WTC11 (cell line): ENCODE measurements around the gene EPHB6.

Source experiments
- ATF2 ChIP-seq: sonication (generic); formaldehyde crosslinking; IDR thresholded peaks from 2 replicates; pipeline ENCODE4 v1.8.1; 2022; ENCODE audit warnings: low read depth, missing genetic modification reagents, borderline replicate concordance
- CTCF ChIP-seq: fragments of 200-600 bp; IDR thresholded peaks from 2 replicates; pipeline ENCODE4 v1.8.0; 2022; ENCODE audit warnings: antibody characterized with exemption
- NFYB ChIP-seq: sonication (generic); formaldehyde crosslinking; conservative IDR thresholded peaks from 2 replicates; pipeline ENCODE4 v1.8.0; 2022; ENCODE audit warnings: low read depth, missing genetic modification reagents
- SMAD4 ChIP-seq: sonication (generic); formaldehyde crosslinking; IDR thresholded peaks from 2 replicates; pipeline ENCODE4 v1.8.0; 2022; ENCODE audit warnings: mild to moderate bottlenecking, missing genetic modification reagents
- SP1 ChIP-seq: sonication (generic); formaldehyde crosslinking; conservative IDR thresholded peaks from 2 replicates; pipeline ENCODE4 v1.8.1; 2022; ENCODE audit warnings: missing genetic modification reagents

- no peak for TF ChIP-seq SP1 (CRISPR knock-in tag)
- TF ChIP-seq ATF2 (CRISPR knock-in tag): no peak
- no peak for TF ChIP-seq CTCF
- no peak for TF ChIP-seq NFYB (CRISPR knock-in tag)
- TF ChIP-seq SMAD4 (CRISPR knock-in tag): no peak
Measured at GRCh38 chr7:142874409-142874808, 19.5 kb downstream of the EPHB6 start.
